Stimulated activated CD4-positive, alpha-beta T cell treated with anti-CD3 and anti-CD28 coated beads, TNF-alpha, amount 100 ng/mL, for 48 hours (primary cell): ENCODE results near the gene COX7B2.

Experiments
- DNase-seq, 3 donors: peaks; one replicate each; pipeline ENCODE4 v3.0.0-alpha.2; 2020; ENCODE audit warnings: low read depth in 3 of 3

The COX7B2 gene

GRCh38 chr4:46889410-46889809 lies 19.6 kb downstream of the COX7B2 start:
- DNase-seq = no peak

GRCh38 chr4:46886711-46887110 lies 22.3 kb downstream of the COX7B2 start:
- no peak for DNase-seq

- no peak for DNase-seq
These were observed 30.4 kb downstream of the COX7B2 start for GRCh38 chr4:46878641-46879040.

- no peak for DNase-seq
These were observed 34.2 kb downstream of the COX7B2 start for GRCh38 chr4:46874811-46875210.

GRCh38 chr4:46870411-46870810 lies 38.6 kb downstream of the COX7B2 start:
- no peak for DNase-seq

GRCh38 chr4:46856333-46856732 lies 52.7 kb downstream of the COX7B2 start:
- DNase-seq = no peak

- DNase-seq = no peak
These were observed 56.2 kb downstream of the COX7B2 start for GRCh38 chr4:46852800-46853199.

GRCh38 chr4:46850026-46850425 lies 59.0 kb downstream of the COX7B2 start:
- no peak for DNase-seq

- DNase-seq = peak in 2 of 3 donors; percentile 17 to 48
These were observed 64.6 kb downstream of the COX7B2 start for GRCh38 chr4:46844325-46844917.

GRCh38 chr4:46839128-46839527 lies 69.9 kb downstream of the COX7B2 start:
- DNase-seq = no peak

- DNase-seq = no peak
These were observed 71.4 kb downstream of the COX7B2 start for GRCh38 chr4:46837639-46838038.

GRCh38 chr4:46836584-46836983 lies 72.5 kb downstream of the COX7B2 start:
- DNase-seq = no peak

GRCh38 chr4:46830971-46831454 lies 78.0 kb downstream of the COX7B2 start:
- no peak for DNase-seq

GRCh38 chr4:46820154-46820553 lies 88.9 kb downstream of the COX7B2 start:
- no peak for DNase-seq

GRCh38 chr4:46819095-46819494 lies 90.0 kb downstream of the COX7B2 start:
- no peak for DNase-seq

GRCh38 chr4:46818604-46819003 lies 90.4 kb downstream of the COX7B2 start:
- DNase-seq = no peak

GRCh38 chr4:46817806-46818205 lies 91.2 kb downstream of the COX7B2 start:
- no peak for DNase-seq

- DNase-seq = no peak
These were observed 104.1 kb downstream of the COX7B2 start for GRCh38 chr4:46804781-46805413.

GRCh38 chr4:46793036-46793435 lies 116.0 kb downstream of the COX7B2 start:
- no peak for DNase-seq

GRCh38 chr4:46781434-46782092 lies 127.5 kb downstream of the COX7B2 start:
- DNase-seq = no peak

- no peak for DNase-seq
These were observed 143.6 kb downstream of the COX7B2 start for GRCh38 chr4:46765465-46765864.

- DNase-seq = no peak
These were observed 179.0 kb downstream of the COX7B2 start for GRCh38 chr4:46730075-46730474.

GRCh38 chr4:46720055-46720454 lies 189.0 kb downstream of the COX7B2 start:
- DNase-seq = no peak
